HuH-7 (cell line): ENCODE results near the gene KLF11.
"Not testable (repeated sequence)": the region's sequence is repeated elsewhere in the genome, so short reads cannot be mapped to it uniquely, and the experiment has no call there.

ENCODE experiments used
- DNase-seq: peaks from one replicate; pipeline ENCODE4 v3.0.0; 2011; ENCODE audit warnings: low spot score

Gene KLF11

DNA sequence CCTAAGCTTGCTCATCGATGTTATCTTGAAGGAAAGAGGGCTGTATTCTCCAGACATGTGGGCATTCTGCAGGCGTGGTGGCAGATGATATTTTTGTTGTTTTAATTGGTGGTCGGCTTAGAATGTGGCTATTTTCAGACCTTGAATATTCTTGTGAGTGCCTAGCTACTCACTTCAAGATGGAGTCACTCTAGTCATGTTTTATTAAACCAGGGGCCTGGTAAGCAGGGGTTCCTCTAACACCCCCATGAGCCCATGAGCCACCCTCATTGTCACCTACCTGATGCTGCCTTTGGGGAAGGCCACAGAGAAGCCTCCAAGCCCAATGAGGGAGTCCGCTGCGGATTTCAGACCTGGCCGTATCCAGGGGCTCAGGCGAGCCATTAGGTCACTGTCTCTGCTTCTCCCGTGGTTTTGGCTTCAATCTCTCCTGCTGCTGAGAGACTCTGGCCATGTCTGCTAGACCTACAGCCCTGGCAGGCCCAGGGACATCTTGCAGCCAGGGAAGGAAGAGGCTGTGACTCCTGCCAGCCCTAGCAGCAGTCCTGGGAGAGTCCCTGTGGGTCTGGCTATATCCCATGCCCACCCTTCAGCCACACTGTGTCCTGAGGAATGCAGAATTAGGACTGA lies 16.3 kb upstream of the KLF11 start:
- DNase-seq = no peak

DNA sequence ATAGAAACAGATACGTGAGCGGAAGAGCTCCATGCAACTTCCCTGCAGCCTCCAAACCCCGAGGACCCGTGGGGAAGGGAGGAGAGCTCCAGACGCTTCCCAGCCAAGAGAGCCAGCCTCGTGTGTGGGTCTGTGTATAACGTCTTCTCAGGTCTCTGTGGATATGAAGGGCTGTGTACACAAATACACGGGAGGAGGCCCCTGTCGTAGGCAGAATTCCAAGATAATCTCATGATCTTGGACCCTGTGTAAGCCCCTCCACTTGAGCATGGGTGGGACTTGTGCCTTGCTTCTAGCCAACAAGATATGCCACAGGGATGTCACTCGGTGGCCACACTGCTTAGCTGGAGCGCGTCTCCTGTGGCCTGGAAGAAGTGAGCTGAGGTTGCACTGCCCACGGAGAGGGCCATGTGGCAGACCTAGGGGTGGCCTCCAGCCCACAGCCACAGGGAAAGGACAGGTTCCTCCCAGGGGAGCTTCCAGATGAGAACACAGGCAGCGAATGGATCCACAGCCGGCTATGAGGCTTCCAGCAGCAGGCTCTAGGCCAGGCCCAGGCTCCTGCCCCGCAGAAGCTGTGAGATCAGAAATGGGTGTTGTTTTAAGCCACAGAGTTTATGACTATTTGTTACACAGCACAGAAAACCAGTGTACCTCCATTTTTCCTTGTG lies 15.6 kb upstream of the KLF11 start:
- DNase-seq = no peak

DNA sequence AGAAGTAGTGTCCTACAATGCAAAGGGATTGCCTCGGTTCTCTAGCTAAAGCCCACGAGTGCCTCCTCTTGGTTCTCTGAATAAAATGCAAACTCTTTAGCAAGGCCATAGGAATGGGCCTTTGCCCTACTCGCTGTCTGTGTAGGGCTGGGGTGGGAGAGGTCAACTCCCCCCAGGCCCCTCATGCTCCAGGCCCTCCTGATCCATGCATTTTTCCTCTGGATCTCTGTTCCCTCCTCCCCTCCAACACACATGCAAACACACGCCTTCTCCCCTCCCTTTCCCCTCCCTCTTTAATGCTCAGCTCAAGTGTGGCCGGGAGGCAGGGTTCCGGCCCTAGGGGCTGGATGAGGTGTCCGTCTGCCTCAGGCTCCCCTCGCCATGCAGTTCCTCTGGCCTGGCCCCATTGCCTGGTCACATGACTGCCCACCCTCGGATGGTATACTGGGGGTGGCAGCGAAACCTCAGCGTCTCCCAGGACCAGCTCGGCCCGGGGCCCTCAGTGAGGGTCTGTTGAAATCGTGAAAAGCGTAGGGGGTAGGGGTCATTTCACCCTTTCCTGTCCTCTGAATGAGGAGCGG lies 14.9 kb upstream of the KLF11 start:
- DNase-seq = no peak

DNA sequence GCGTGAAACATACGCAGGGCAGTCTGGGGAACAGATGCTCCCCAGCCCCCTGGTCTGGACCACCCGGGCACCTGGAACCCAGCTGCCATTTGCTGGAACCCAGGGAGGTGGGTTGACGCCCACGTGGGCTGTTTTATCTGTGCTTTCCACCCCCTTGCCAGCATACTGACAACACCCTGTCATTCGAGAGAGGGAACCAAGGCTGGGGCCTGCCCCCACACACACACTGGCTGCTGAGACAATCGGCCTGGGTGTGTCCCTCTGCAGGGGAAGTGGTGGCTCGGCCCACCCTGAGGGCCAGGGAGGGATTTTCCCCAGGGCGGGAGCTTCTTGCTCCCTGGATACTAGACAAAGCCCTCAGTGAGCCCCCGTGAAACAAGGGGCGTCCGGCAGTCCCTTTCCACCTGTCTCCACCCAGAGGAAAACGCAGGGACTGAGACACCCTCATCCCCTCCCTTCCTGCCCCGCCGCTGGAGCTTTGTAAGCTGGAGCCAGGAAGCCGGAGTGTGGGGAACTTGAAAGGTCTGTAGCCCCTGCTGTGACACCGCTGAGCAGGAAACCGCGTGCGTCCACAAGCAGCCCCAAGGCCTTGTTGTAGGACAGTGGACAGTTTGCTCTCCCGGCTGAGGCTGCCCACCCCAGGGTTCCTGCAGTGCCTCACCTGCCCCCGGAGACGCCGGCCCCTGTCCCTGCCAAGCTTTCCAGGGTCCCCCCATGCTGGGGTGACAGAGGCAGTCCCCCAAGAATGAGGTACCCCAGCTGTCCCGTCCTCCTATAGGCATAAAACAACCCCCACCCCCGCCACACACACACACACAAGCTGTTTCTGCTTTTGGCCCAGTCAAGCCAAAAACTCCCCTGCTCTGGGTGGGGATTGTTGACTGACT lies 14.1 kb upstream of the KLF11 start:
- DNase-seq = no peak

DNA sequence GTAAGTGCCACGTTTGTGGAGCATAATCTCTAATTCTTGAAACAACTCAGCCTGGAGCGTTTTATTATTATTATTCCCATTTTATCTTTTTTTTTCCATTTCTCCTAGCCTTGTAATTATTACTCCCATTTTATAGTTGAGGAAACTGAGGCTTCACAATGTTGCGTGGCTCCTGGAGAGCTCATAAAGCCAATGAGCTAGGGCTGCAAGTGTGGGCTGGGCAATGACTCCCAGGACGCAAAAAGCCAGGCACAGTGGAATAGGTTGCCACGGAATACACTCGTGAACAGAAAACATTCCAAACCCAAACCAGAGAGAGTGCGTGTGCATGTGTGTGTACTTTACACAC lies 13.5 kb upstream of the KLF11 start:
- DNase-seq = no peak

DNA sequence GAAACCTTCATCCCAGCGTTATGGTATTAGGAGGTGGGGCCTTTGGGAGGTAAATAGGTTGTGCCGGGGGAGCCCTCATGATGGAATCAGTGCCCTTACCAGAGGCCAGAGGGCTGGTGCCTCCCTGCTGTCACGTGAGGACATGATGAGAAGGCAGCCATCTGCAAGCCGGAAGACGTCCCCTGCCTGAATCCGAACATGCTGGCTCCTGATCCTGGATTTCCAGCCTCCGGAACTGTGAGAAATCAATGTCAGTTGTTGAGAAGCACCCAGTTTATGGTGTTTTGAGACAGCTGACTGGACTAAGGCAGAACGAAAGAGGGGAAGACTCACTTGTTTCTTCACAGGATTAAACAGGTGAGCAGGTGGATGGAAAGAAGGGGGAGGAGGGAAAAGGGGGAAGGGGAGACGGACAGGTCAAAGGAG lies 13.0 kb upstream of the KLF11 start:
- DNase-seq = no peak

DNA sequence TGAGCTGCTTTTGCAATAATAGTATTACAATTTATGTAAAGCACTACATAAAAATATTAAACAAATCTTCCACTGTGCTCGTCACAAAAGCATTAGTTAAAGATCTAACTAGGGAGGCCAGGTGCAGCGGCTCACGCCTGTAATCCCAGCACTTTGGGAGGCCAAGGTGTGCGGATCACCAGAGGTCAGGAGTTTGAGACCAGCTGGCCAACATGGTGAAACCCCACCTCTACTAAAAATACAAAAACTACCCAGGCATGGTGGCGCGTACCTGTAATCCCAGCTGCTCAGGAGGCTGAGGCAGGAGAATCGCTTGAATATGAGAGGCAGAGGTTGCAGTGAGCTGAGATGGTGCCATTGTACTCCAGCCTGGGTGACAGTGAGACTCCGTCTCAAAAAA lies 12.6 kb upstream of the KLF11 start:
- not testable (repeated sequence) for DNase-seq

DNA sequence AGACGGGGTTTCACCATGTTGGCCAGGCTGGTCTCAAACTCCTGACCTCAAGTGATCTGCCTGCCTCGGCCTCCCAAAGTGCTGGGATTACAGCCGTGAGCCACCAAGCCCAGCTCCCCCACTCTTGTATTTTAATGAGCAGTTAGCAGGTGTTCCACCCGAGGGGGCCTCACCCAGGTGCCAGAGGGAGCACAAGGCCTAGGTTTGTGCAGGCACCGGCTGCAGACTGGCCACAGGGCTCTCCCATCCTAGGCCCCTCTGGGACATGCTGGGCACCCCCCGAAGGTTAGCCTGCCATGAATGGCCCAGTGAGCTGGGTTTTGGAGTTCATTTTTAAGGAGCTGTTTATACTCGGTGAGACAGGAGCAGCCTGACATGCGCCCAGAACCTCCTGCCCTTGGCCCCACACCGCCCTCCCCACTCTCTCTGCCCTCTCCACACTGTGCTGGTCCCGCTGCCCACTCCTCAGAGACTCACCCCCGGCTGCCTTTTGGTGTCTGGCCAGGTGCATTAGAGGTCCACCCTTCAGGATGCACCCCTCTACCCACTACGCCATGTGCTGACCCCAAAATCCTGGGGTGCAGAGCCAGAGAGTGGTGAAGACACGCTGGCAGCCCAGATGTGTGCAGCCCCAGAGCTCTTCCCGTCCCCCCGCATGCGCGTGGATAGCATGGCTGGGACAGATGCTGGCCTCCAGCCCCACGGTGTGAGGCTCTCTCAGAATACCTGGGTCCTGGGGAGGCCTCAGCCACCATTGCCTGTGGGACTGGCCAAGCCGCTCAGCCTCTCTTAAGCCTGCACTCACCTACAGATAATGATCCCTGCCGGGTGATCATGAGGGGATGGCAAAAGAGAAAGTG lies 11.2 kb upstream of the KLF11 start:
- no peak for DNase-seq

DNA sequence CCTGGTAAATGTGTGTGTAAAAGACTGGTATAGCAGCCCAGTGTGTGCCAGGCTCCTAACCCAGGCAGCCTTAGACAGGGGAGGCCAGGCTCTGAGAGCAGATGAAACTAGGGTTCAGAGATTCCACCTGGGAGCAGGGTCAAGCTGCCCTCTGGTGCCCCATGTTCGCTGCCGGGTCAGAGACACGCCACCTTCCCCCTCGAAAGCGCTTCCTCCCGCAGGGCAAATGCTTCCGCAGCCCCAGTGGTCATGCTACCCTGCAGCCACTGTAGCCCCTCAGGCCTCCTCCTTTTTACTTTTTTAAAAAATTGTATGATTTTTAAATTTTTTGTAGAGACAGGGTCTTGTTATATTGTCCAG lies 10.6 kb upstream of the KLF11 start:
- no peak for DNase-seq

DNA sequence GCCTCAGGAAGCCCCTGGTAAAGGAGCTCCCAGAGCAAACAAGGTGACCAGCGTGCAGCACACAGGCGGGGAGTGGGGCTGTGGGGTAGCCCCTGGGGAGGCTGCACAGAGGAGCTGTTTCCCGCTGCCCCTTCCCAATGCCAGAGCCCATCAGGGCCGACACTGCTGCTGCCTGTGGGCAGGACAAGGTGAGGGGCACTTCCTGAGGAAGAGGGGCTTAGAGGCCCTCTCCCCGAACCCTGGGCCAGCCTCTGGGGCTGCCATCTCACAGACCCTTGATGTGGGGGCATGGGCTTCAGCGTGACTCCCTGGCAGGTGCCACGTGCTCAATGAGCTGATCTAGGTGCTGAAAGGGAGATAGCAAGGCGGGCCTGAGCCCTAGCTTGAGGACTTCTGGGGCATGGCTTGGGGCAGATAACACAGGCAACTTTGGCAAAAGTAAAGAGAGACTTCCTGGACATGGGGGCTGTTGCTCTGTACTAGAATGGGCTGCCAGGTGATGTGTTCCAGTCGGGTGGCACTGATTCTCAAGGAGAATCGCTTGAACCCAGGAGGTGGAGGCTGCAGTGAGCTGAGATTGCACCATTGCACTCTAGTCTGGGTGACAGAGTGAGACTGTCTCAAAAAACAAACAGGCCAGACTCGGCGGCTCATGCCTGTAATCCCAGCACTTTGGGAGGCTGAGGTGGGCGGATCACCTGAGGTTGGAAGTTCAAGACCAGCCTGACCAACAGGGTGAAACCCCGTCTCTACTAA lies 9.9 kb upstream of the KLF11 start:
- no peak for DNase-seq

DNA sequence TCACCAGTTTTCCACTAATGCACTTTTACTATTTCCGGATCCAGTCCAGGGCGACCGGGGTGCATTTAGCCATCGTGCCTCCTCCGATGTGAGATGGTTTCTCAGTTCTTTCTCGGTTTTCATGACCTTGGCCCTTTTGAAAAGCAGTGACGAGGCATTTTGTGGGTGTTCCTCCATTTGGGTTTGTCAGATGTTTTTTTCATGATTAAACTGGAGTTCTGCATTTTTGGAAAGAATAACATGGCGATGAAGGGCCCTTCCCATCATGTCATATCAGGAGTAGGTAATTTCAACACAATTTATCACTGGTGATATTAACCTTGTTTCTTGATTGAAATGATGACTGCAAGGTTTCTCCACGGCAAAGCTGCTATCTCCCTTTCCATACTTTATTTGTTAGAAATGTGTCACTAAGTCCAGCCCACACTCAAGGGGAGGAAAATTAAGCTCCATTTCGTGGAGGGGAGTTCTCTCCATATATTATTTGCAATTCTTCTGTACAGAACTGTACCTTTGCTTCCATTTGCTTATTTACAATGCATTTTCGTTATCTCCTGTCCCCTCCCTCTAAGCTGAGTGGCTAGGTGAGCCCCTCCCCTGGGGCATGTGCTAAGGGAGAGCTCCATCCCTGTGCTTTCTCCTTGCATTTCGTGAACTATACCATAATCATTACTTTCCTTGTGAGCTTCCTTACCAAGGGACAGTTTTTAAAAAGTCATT lies 8.9 kb upstream of the KLF11 start:
- no peak for DNase-seq

DNA sequence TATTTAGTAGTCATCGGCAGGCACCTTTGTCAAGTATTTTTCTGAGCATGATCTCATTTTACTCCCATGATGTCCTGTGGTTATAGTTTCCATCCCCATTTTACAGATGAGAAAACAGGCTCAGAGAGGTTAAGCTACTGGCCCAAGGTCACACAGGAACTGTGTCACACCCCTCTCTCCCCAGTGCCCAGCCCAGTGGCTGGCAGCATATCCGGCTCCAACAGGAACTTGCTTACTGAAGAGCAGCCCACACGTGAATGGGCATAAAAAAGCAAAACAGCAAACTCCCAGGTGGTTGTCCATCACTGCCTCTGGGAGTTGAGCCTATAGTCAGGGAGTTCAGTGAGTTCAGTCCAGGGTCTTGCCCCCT lies 8.3 kb upstream of the KLF11 start:
- no peak for DNase-seq

DNA sequence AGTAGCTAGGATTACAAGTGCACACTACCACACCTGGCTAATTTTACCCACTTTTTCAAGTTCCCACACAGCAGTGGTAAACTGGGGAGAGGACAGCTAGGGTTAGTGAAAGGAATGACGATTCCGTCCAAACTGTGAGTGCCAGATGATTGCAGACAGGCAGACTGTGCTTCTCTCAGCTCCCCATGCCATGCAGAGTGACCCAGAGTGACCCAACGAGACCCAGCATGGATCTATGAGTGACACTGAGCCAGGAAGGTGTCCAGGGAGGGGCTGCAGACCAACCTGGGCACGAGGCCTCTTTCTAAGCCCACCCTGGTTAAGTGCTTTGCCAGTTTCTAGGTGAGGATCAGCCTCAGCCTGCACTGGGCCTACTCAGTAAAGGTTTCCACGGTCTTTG lies 7.7 kb upstream of the KLF11 start:
- no peak for DNase-seq

DNA sequence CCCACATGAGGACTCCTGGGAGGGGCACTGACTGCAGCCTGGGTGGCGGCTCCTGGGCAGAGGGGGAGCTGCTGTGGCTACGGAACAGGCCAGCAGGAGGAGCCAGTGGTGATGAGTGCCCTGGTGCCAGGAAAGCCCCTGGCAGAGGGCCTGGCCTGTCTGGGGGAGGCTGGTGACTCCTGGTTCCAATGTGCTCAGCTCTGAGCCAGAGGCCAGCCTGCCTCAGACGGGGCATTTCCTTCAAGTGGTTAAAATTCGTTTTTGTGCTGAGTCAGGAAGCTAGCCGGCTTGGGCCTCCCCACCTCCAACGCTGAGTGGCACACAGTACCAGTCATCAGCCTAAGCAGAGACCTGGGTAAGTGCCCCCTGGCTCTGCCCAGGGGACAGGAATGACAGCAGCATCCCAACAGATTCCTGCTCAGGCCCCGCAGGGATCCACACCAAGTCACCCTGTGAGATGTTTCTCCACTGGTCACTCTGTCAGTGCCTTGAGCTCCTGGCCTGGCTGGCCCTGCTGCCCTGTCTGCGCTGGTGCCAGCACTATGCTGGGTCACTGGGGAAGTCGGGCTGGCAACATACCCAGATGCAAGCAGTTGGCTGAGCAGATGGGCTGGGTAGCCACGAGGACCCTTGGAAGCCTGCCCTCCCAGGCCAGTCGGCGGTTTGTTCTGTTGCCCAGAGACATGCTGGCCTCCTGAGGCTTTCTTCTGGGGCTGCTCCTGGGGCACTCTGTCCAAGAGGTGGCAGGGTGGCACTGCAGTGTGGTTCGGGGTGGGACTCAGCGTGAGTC lies 7.1 kb upstream of the KLF11 start:
- DNase-seq = no peak

DNA sequence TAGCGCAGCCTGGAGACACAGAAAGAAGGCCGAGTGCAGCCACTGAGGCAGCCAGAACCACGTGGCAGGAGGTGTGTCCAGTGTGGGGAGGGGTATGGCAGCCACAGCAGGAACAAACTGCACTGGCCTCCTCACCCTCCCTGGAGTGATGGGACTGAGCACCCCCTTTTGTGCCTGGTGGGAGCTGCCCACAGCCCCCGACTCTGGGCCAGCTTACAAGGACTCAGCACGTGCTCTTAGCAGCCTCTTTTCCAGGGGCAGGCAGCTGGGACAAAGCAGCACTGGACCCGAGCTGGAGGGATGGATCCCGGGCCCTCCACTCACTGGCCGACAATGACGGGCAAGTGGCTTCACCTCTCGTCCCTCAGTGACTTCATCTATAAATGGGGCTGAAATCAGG lies 5.2 kb upstream of the KLF11 start:
- no peak for DNase-seq

DNA sequence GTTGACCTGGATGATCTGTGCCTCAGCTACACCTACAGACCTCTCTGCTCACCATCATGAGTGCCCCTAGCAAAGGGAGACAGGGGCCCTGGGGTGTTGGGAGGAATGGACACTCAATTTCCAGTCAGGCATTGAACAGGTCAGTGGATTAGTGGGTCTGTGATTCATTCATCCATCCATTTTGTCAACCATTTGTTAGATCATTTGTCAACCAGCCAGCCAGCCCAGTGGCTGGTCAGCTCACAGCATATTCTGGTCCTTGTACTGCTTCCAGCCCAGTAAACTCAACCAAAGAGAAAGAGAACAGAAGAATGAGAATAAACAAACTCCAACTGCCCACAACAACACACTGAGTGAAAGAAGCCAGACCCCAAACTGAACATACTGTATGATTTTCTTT lies 4.6 kb upstream of the KLF11 start:
- DNase-seq = no peak

DNA sequence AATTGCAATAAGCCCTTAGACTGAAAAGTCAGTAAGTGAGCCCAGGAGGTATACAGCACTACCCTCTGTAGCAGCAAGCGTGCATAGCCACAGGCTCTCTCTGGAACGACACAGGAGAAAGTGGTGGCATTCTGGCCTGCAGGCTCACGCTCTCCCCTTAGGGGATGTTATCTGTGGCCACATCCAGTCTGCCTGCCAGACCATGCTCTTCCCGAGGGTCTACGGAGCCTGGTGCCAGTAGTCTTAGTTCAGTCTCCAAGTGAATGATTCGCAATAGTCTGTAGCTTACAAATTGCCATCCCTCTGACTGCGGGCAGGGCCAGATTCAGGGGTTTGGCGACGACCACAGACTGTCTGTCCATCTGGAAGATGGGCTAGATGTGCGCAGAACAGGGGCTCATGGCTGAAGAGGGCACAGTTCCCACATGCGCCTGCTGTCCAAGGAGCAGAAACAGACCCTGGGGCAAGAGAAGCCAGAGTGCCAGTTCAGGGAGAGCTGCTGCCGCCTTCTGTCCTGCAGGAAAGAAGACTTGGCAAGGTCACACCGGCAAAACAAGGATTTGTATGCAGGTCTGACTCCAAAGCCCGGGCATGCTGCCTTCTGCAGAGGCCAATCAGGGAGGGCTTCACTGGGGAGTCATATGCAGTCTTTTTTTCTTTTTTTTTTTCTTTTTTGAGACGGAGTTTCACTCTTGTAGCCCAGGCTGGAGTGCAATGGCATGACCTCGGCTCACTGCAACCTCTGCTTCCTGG lies 3.5 kb upstream of the KLF11 start:
- no peak for DNase-seq

DNA sequence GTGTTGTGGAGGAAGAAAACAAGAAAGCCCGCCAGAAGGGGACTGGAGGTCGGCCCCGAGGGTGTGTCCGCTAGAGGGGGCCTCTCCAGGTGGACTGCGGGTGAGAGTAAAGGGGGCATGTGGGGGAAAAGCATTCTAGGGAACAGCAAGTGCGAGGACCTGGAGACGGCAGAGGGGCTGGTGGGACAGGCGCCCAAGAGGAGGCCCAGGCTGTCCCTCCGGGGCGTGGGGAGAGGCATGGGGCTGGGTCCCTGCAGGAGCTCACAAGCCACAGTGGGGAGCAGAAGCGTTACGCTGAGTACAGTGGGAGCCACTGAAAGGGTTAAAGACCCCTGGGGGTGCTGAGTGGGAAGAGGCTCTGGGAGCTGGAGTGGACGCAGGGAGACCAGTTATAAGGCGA lies 1.6 kb upstream of the KLF11 start:
- no peak for DNase-seq
